IMR-90 (cell line): ENCODE measurements around the gene DEFB118. TPM values are rescaled to one million over a fixed set of nuclear protein-coding genes. Genes with fewer than 3 reads are reported as not detected.

Experiments used
- ATAC-seq: fragments of 200-7000 bp; cut with Tn5 transposase; 2 replicates; pipeline ENCODE4 v1.9.1; 2020; ENCODE audit warnings: low read depth, mild to moderate bottlenecking, moderate library complexity
- BruUV-seq: library from RNA; stranded (reverse); fragments of 400-500 nt; replicated peaks from 2 replicates; lab custom pipeline; 2021; lab: Mats Ljungman, UMichigan
- CTCF ChIA-PET: fragments of 300-600 bp; formaldehyde crosslinking; extraction: SDS; loops from one replicate; lab custom pipeline; 2021; ENCODE audit warnings: antibody characterized with exemption; lab: Yijun Ruan, JAX
- POLR2A ChIA-PET: fragments of 300-600 bp; sonication (Branson Sonifier 250); formaldehyde crosslinking; loops from one replicate; lab custom pipeline; 2022; ENCODE audit warnings: antibody characterized with exemption; ENCODE audit not compliant: unreplicated experiment; lab: Charles Lee
- DNase-seq: peaks from one replicate; pipeline ENCODE4 v3.0.0; 2013
- H2AFZ ChIP-seq: replicated peaks from 2 replicates; pipeline ENCODE3; 2013; ENCODE audit warnings: low read length, mild to moderate bottlenecking; ENCODE audit not compliant: poor library complexity
- H2AK5ac ChIP-seq: 2 replicates; pipeline ENCODE4 v1.6.1; 2013; ENCODE audit warnings: low read depth, low read length, inconsistent platforms
- H2AK9ac ChIP-seq: replicated peaks from 2 replicates; pipeline ENCODE3; 2013; ENCODE audit warnings: mild to moderate bottlenecking, low read depth, low read length, moderate library complexity; ENCODE audit not compliant: poor library complexity
- H2BK120ac ChIP-seq: 2 replicates; pipeline ENCODE4 v1.6.1; 2013; ENCODE audit warnings: low read depth, low read length, inconsistent platforms
- H2BK15ac ChIP-seq: 3 replicates; pipeline ENCODE4 v1.6.1; 2013; ENCODE audit warnings: low read depth, low read length, inconsistent platforms
- H2BK20ac ChIP-seq: 2 replicates; pipeline ENCODE4 v1.6.1; 2013; ENCODE audit warnings: low read depth, mild to moderate bottlenecking, inconsistent platforms, low read length, moderate library complexity
- H2BK5ac ChIP-seq: 2 replicates; pipeline ENCODE4 v1.6.1; 2013; ENCODE audit warnings: mild to moderate bottlenecking, low read depth, low read length, inconsistent platforms; ENCODE audit not compliant: poor library complexity, severe bottlenecking
- H3K14ac ChIP-seq: replicated peaks from 2 replicates; pipeline ENCODE4 v1.6.1; 2013; ENCODE audit warnings: low read depth, low read length, inconsistent platforms
- H3K18ac ChIP-seq: 2 replicates; pipeline ENCODE4 v1.6.1; 2013; ENCODE audit warnings: low read depth, low read length, control low read depth
- H3K23ac ChIP-seq: 2 replicates; pipeline ENCODE4 v1.6.1; 2013; ENCODE audit warnings: low read depth, low read length, inconsistent platforms
- H3K27ac ChIP-seq: 2 replicates; pipeline ENCODE4 v1.5.1; 2013; ENCODE audit warnings: mild to moderate bottlenecking, control low read depth, low read length; ENCODE audit not compliant: insufficient read depth
- H3K27me3 ChIP-seq: 2 replicates; pipeline ENCODE4 v1.6.1; 2013; ENCODE audit warnings: low read length; ENCODE audit not compliant: control insufficient read depth, insufficient read depth
- H3K36me3 ChIP-seq: 2 replicates; pipeline ENCODE4 v1.6.1; 2013; ENCODE audit warnings: low read length, mixed read lengths; ENCODE audit not compliant: control insufficient read depth, insufficient read depth
- H3K4ac ChIP-seq: 2 replicates; pipeline ENCODE4 v1.6.1; 2013; ENCODE audit warnings: low read depth, low read length, inconsistent platforms
- H3K4me1 ChIP-seq: 2 replicates; pipeline ENCODE4 v1.6.1; 2013; ENCODE audit warnings: low read length, mixed read lengths; ENCODE audit not compliant: control insufficient read depth, insufficient read depth
- H3K4me2 ChIP-seq: 2 replicates; pipeline ENCODE4 v1.6.1; 2013; ENCODE audit warnings: low read depth, mild to moderate bottlenecking, control low read depth, low read length, moderate library complexity
- H3K4me3 ChIP-seq: 2 replicates; pipeline ENCODE4 v1.5.1; 2013; ENCODE audit warnings: low read depth, mild to moderate bottlenecking, control low read depth, low read length, moderate library complexity; ENCODE audit not compliant: insufficient read depth
- H3K56ac ChIP-seq: 2 replicates; pipeline ENCODE4 v1.6.1; 2013; ENCODE audit warnings: low read length, inconsistent platforms; ENCODE audit not compliant: insufficient read depth; ENCODE audit errors: extremely low read depth
- H3K79me1 ChIP-seq, 2 experiments: 2 replicates each; pipeline ENCODE4 v1.6.1; 2013; ENCODE audit warnings: low read length in 2 of 2, inconsistent platforms in 1 of 2, low read depth in 1 of 2
- H3K9ac ChIP-seq: 2 replicates; pipeline ENCODE4 v1.6.1; 2013; ENCODE audit warnings: low read depth, low read length, control low read depth
- H3K9me1 ChIP-seq: 2 replicates; pipeline ENCODE4 v1.6.1; 2013; ENCODE audit warnings: low read length, inconsistent platforms; ENCODE audit not compliant: insufficient read depth
- H3K9me3 ChIP-seq: 2 replicates; pipeline ENCODE4 v1.6.1; 2013; ENCODE audit warnings: low read length; ENCODE audit not compliant: control insufficient read depth, insufficient read depth
- H4K20me1 ChIP-seq: 2 replicates; pipeline ENCODE4 v1.6.1; 2013; ENCODE audit warnings: low read length, inconsistent platforms; ENCODE audit not compliant: insufficient read depth
- H4K5ac ChIP-seq: 2 replicates; pipeline ENCODE4 v1.6.1; 2013; ENCODE audit warnings: mild to moderate bottlenecking, low read depth, low read length, control low read depth
- H4K8ac ChIP-seq, 2 experiments: 2 replicates each; pipeline ENCODE4 v1.6.1; 2013; ENCODE audit warnings: low read depth in 2 of 2, low read length in 2 of 2, control low read depth in 1 of 2, inconsistent platforms in 1 of 2
- H4K91ac ChIP-seq: 2 replicates; pipeline ENCODE4 v1.6.1; 2013; ENCODE audit warnings: low read depth, low read length, inconsistent platforms; ENCODE audit not compliant: insufficient read depth
- CEBPB ChIP-seq: IDR thresholded peaks from 2 replicates; pipeline ENCODE4 v1.6.1; 2012; ENCODE audit warnings: low read depth, low read length, improper control_type of control experiment
- CHD1 ChIP-seq: IDR thresholded peaks from 2 replicates; pipeline ENCODE4 v1.6.1; 2012; ENCODE audit warnings: low read depth, low read length, improper control_type of control experiment
- ELK1 ChIP-seq: fragments of 150-350 bp; IDR thresholded peaks from 2 replicates; pipeline ENCODE4 v1.6.1; 2016; ENCODE audit warnings: low read depth, mild to moderate bottlenecking, low read length, moderate library complexity, borderline replicate concordance
- MAFK ChIP-seq: IDR thresholded peaks from 2 replicates; pipeline ENCODE4 v1.6.1; 2012; ENCODE audit warnings: low read depth, low read length, improper control_type of control experiment
- RAD21 ChIP-seq: IDR thresholded peaks from 2 replicates; pipeline ENCODE4 v1.6.1; 2012; ENCODE audit warnings: low read length, improper control_type of control experiment
- WGBS, 2 experiments: methylation state at CpG; one replicate each; pipeline versions ENCODE4 v1.1.5 to v1.1.7; 2013; ENCODE audit warnings: missing lambda C conversion rate in 2 of 2; ENCODE audit not compliant: insufficient read length in 1 of 2; ENCODE audit errors: extremely low coverage in 2 of 2; 5-methylcytosine and 5-hydroxymethylcytosine counted together
- dilution Hi-C: fragments of 300-500 bp; cut with HindIII; formaldehyde crosslinking; loops from one replicate; pipeline ENCODE4 v1.14.3; 2018; ENCODE audit warnings: low sequenced_read_pairs; ENCODE audit not compliant: unreplicated experiment
- in situ Hi-C: fragments of 300-500 bp; cut with MboI; formaldehyde crosslinking; loops from 3 replicates; pipeline ENCODE4 v1.14.3; 2019; ENCODE audit warnings: low sequenced_read_pairs, inconsistent platforms, mixed read lengths
- intact Hi-C: fragments of 100-400 bp; cut with micrococcal nuclease; formaldehyde crosslinking; loops from 2 replicates; pipeline ENCODE4 v1.10.0; 2022
- polyA plus RNA-seq, 3 experiments: library from polyadenylated mRNA; depleted of rRNA; stranded (reverse); fragments of >200 nt; gene quantifications; 2 replicates each; pipeline ENCODE4 v1.2.3, GENCODE V29; 2012; ENCODE audit warnings: low replicate concordance in 1 of 3
- total RNA-seq: library from RNA; depleted of rRNA; stranded (reverse); fragments of >200 nt; gene quantifications from 2 replicates; pipeline ENCODE4 v1.2.3, GENCODE V29; 2012
- TF ChIP-seq, protein P1 (sequence below): fragments of 150-350 bp; IDR thresholded peaks from 2 replicates; pipeline ENCODE4 v1.6.1; 2017; ENCODE audit warnings: mild to moderate bottlenecking, antibody characterized with exemption, low read length, low read depth

Gene DEFB118
- total and polyA plus RNA-seq, 2 of the 4 experiments (the other 2 are of a cell fraction) = not detected

DNA sequence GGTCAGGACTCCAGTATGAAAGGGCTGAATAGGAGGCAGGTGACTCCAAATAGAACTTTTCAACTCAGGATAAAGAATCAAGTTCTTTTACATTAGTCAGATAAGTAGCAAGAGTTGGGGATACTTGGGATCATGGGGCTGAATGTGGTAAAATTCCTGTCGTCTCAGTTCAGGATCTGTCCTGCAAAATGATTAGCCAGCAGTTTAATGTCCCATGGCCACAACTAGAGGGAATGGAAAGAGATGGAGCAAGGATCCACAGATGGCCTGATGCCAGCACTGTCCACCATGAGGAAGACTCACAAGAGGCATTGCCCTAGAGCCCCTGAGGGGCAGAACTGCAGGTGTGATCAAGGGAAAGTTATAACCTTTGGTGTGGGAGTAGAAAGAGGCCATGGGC is 35.5 kb downstream of the DEFB118 start:
- Histone ChIP-seq H2AK5ac (no peak overlapping the region), H3K18ac (no peak overlapping the region), H3K79me1 (no peaks in the 10 kb centered on the region), H3K9ac (no peak overlapping the region), H2BK15ac (no peak overlapping the region), H3K56ac (no peak overlapping the region), H2BK120ac (no peak overlapping the region), H2AK9ac (no peak overlapping the region), H2BK5ac (no peak overlapping the region), H3K4me1 (no peaks in the 10 kb centered on the region), H2BK20ac (no peak overlapping the region), H3K4me2 (no peak overlapping the region), H4K5ac (no peak overlapping the region), H2AFZ (no peak overlapping the region), H3K27ac (no peak overlapping the region), H3K27me3 (no peaks in the 10 kb centered on the region), H3K23ac (no peak overlapping the region), H4K8ac (no peak overlapping the region), H3K9me1 (no peaks in the 10 kb centered on the region), H3K4ac (no peak overlapping the region), H3K9me3 (no peaks in the 10 kb centered on the region; the same call in 1 of the 2 replicates), H3K36me3 (no peaks in the 10 kb centered on the region), H3K14ac (no peak overlapping the region), H3K4me3 (no peak overlapping the region), H4K91ac (no peak overlapping the region), H4K20me1 (no peaks in the 10 kb centered on the region)
- BruUV-seq = no TSS peak
- CTCF ChIA-PET = interaction anchor here (1.3 kb wide), 1 partner anchor 9 kb away, joined by 5 read pairs; no protein-coding TSS in a partner anchor
- TF ChIP-seq CHD1 (no peak), MAFK (no peak), RAD21 (no peak), CEBPB (no peak), ELK1 (no peak)
- TF ChIP-seq, protein P1, sequence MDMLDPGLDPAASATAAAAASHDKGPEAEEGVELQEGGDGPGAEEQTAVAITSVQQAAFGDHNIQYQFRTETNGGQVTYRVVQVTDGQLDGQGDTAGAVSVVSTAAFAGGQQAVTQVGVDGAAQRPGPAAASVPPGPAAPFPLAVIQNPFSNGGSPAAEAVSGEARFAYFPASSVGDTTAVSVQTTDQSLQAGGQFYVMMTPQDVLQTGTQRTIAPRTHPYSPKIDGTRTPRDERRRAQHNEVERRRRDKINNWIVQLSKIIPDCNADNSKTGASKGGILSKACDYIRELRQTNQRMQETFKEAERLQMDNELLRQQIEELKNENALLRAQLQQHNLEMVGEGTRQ = no peak
- dilution Hi-C loops = no loop called here
- ATAC-seq = no peak
- POLR2A ChIA-PET = no interaction called here
- intact Hi-C loops = no loop called here
- WGBS, 2 experiments = 0% methylated on average over 1 of the region's 1 CpG; no CpG with 5 or more reads in 1 of the 2 experiments
- no peak for DNase-seq
- in situ Hi-C loops = no loop called here
